ENCODE measurements around the gene GPR3. TPM values are rescaled to one million over a fixed set of nuclear protein-coding genes. Genes with fewer than 3 reads are reported as not detected.

Gene GPR3
- total and polyA plus RNA-seq, 10 of the 15 experiments (the other 5 are each of a cell fraction or from before 2014, with no cell fraction given) = 0.33 to 1.4 (median 0.63) TPM; not detected in 3

GRCh38 chr1:27365372-27366112, 26.9 kb upstream of the GPR3 start (continued):
- TF ChIP-seq SIX5 (IDR thresholded peaks at IDR 0.05; ENCODE audit: low read depth, low read length, severe bottlenecking) = no peak
- TF ChIP-seq LARP7 (IDR thresholded peaks at IDR 0.05) = peak; percentile 61; the same call in 1 of the 2 replicates
- TF ChIP-seq PAX8 (IDR thresholded peaks at IDR 0.05) = no peak
- TF ChIP-seq, protein P1, sequence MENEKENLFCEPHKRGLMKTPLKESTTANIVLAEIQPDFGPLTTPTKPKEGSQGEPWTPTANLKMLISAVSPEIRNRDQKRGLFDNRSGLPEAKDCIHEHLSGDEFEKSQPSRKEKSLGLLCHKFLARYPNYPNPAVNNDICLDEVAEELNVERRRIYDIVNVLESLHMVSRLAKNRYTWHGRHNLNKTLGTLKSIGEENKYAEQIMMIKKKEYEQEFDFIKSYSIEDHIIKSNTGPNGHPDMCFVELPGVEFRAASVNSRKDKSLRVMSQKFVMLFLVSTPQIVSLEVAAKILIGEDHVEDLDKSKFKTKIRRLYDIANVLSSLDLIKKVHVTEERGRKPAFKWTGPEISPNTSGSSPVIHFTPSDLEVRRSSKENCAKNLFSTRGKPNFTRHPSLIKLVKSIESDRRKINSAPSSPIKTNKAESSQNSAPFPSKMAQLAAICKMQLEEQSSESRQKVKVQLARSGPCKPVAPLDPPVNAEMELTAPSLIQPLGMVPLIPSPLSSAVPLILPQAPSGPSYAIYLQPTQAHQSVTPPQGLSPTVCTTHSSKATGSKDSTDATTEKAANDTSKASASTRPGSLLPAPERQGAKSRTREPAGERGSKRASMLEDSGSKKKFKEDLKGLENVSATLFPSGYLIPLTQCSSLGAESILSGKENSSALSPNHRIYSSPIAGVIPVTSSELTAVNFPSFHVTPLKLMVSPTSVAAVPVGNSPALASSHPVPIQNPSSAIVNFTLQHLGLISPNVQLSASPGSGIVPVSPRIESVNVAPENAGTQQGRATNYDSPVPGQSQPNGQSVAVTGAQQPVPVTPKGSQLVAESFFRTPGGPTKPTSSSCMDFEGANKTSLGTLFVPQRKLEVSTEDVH (IDR thresholded peaks at IDR 0.05; ENCODE audit: low read depth, partially characterized antibody) = no peak
- no peak for TF ChIP-seq KAT2A (conservative IDR thresholded peaks at IDR 0.05; ENCODE audit: control insufficient read depth, low read depth, low read length)
- TF ChIP-seq POLR2AphosphoS2 (IDR thresholded peaks at IDR 0.05; ENCODE audit: low read depth, low read length) = no peak
- no peak for TF ChIP-seq ZBTB40 (IDR thresholded peaks at IDR 0.05; ENCODE audit: borderline replicate concordance)
- TF ChIP-seq SRF (IDR thresholded peaks at IDR 0.05; ENCODE audit: low read depth in 2 of 2, low read length in 2 of 2) = no peak
- TF ChIP-seq EGR1 (IDR thresholded peaks at IDR 0.05; ENCODE audit: borderline replicate concordance in 1 of 2, low read depth in 2 of 2, low read length in 2 of 2) = peak in 1 of 2 experiments; percentile 34; a peak in 1 of 3 replicates
- no peak for TF ChIP-seq RFX5 (IDR thresholded peaks at IDR 0.05; ENCODE audit: low read depth, low read length)
- TF ChIP-seq, protein P2, sequence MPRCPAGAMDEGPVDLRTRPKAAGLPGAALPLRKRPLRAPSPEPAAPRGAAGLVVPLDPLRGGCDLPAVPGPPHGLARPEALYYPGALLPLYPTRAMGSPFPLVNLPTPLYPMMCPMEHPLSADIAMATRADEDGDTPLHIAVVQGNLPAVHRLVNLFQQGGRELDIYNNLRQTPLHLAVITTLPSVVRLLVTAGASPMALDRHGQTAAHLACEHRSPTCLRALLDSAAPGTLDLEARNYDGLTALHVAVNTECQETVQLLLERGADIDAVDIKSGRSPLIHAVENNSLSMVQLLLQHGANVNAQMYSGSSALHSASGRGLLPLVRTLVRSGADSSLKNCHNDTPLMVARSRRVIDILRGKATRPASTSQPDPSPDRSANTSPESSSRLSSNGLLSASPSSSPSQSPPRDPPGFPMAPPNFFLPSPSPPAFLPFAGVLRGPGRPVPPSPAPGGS (IDR thresholded peaks at IDR 0.05; ENCODE audit: borderline replicate concordance, insufficient read depth, low read depth, low read length, poor library complexity, severe bottlenecking) = peak; percentile 84
- peak; percentile 61 for TF ChIP-seq SP1 (IDR thresholded peaks at IDR 0.05; ENCODE audit: low read depth, low read length)
- TF ChIP-seq RUNX3 (IDR thresholded peaks at IDR 0.05; ENCODE audit: low read length) = no peak
- no peak for TF ChIP-seq MYB (IDR thresholded peaks at IDR 0.05; ENCODE audit: borderline replicate concordance, low read depth, low read length)
- TF ChIP-seq MTA2 (IDR thresholded peaks at IDR 0.05; ENCODE audit: low read depth) = peak; percentile 27; the same call in 1 of the 2 replicates
- TF ChIP-seq SMAD1 (IDR thresholded peaks at IDR 0.05; ENCODE audit: low read depth, partially characterized antibody) = no peak
- TF ChIP-seq CHD4 (IDR thresholded peaks at IDR 0.05) = no peak
- no peak for TF ChIP-seq PAX5 (IDR thresholded peaks at IDR 0.05; ENCODE audit: borderline replicate concordance, low read depth, low read length)
- TF ChIP-seq EP300 (IDR thresholded peaks at IDR 0.05; ENCODE audit: borderline replicate concordance in 1 of 2, control insufficient read depth in 1 of 2, low read depth in 2 of 2, low read length in 2 of 2) = 0 out of 4 replicates have a peak, but pooled peaks of 1 of the 2 experiments have one; percentile 18
- no peak for TF ChIP-seq HCFC1 (IDR thresholded peaks at IDR 0.05; ENCODE audit: low read length)
- peak; percentile 46; the same call in 1 of the 2 replicates for TF ChIP-seq YY1 (IDR thresholded peaks at IDR 0.05; ENCODE audit: low read depth, low read length)
- TF ChIP-seq STAT3 (IDR thresholded peaks at IDR 0.05; ENCODE audit: low read depth, low read length) = no peak
- no peak for TF ChIP-seq SMAD5 (IDR thresholded peaks at IDR 0.05; ENCODE audit: low read depth)
